GM12878 (cell line): ENCODE data around the gene SURF2.

Experiments
- CBX3 ChIP-seq: fragments of 200-600 bp; sonication (generic); IDR thresholded peaks from 2 replicates; pipeline ENCODE4 v1.6.1; 2016; ENCODE audit warnings: low read depth, borderline replicate concordance
- CTCF ChIP-seq, 3 experiments: IDR thresholded peaks in 2 of 3; conservative IDR thresholded peaks in 1 of 3; 2 replicates each; pipeline ENCODE4 v1.5.1; 2011; ENCODE audit warnings: low read depth in 3 of 3, low read length in 3 of 3, mild to moderate bottlenecking in 3 of 3, control low read depth in 2 of 3, moderate library complexity in 2 of 3, inconsistent platforms in 1 of 3, mixed read lengths in 1 of 3; ENCODE audit not compliant: control insufficient read depth in 2 of 3, insufficient read depth in 1 of 3; ENCODE audit errors: extremely low read depth in 1 of 3
- JUND ChIP-seq: IDR thresholded peaks from 2 replicates; pipeline ENCODE4 v1.6.1; 2012; ENCODE audit warnings: low read depth, mild to moderate bottlenecking, low read length, improper control_type of control experiment, moderate library complexity
- POLR2A ChIP-seq: IDR thresholded peaks from 2 replicates; pipeline ENCODE4 v1.6.1; 2011; ENCODE audit warnings: low read depth, mild to moderate bottlenecking, low read length
- POLR2AphosphoS5 ChIP-seq: IDR thresholded peaks from 2 replicates; pipeline ENCODE4 v1.6.1; 2011; ENCODE audit warnings: mild to moderate bottlenecking, low read length, inconsistent platforms
- RAD21 ChIP-seq: IDR thresholded peaks from 2 replicates; pipeline ENCODE4 v1.6.1; 2011; ENCODE audit warnings: mild to moderate bottlenecking, low read depth, low read length, moderate library complexity; ENCODE audit not compliant: insufficient read depth
- RB1 ChIP-seq: fragments of 450-650 bp; formaldehyde crosslinking; IDR thresholded peaks from 2 replicates; pipeline ENCODE4 v1.6.1; 2017; ENCODE audit warnings: mild to moderate bottlenecking, borderline replicate concordance
- SUZ12 ChIP-seq: fragments of 200-600 bp; sonication (generic); IDR thresholded peaks from one replicate; pipeline ENCODE4 v1.6.1; 2018; ENCODE audit warnings: antibody characterized with exemption, mild to moderate bottlenecking; ENCODE audit not compliant: unreplicated experiment
- ZNF274 ChIP-seq: IDR thresholded peaks from one replicate; pipeline ENCODE4 v1.8.0; 2011; ENCODE audit not compliant: insufficient read length, insufficient read depth

GRCh38 chr9:133404454-133405002 lies 48.2 kb downstream of the SURF2 start:
- TF ChIP-seq CTCF (IDR thresholded peaks at IDR 0.05 in 2 of 3, conservative IDR thresholded peaks at IDR 0.05 in 1 of 3; ENCODE audit: control insufficient read depth in 2 of 3, extremely low read depth in 1 of 3, insufficient read depth in 1 of 3, low read depth in 3 of 3, low read length in 3 of 3) (no peak), RB1 (no peak), ZNF274 (no peak), SUZ12 (no peak), POLR2AphosphoS5 (no peak; the same call in 1 of the 2 replicates), CBX3 (no peak), JUND (no peak), POLR2A (peak; percentile 38; the same call in 1 of the 2 replicates), RAD21 (no peak)
